D721Med (cell line): ENCODE data around the gene NF2.

Experiments used
- DNase-seq: peaks from one replicate; pipeline ENCODE4 v3.0.0; 2011; ENCODE audit warnings: low spot score; ENCODE audit not compliant: insufficient read length
- FAIRE-seq: peaks from 2 replicates; lab custom pipeline; 2011; peaks lifted over from hg19 to GRCh38; lab: Jason Lieb, UNC
- TF ChIP-seq, protein P1 (sequence below): IDR thresholded peaks from 2 replicates; pipeline ENCODE4 v1.5.1; 2012; ENCODE audit warnings: mild to moderate bottlenecking, control low read depth; ENCODE audit not compliant: insufficient read depth; ENCODE audit errors: missing control alignments

Gene NF2

DNA sequence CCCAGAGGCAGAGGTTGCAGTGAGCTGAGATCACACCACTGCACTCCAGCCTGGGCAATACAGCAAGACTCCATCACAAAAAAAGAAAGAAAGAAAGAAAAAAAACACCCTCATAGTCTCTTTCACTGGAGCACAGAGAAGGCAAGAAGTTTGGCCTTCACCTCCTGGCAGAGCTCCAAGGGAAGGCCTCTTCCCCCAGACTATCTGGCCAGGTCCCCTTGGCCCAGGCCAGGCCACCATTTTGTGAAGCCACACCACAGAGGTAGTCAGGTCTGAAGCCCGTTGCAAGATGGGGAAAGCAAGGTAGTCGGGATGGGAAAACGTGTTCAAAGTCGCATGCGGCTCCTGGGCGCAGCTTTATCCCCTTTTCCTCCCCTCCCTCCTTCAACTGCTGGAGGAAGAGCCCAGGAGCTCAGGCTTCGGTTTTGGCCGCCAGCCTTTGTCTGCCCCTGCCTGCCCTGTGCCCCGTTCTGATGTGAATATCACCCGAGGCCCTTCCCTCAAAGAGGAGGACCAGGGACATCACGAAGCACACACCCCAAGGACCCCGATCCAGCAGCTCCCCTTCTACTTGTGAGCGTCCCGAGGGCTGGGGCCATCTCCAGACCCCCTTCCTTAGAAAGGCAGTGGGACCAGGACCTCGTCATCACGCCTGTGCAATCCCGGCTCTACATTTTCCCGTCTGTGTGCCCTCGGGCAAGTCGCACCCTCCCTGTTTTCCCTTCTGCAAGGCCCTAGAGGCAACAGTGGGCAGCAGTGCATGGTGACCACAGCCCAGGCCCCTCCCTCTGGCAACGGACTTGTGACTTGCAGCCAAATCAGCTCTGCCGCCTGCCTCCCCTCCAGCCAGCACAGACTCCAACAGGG, 134.1 kb downstream of the NF2 start:
- FAIRE-seq (no peak), DNase-seq (no peak)
- TF ChIP-seq, protein P1, sequence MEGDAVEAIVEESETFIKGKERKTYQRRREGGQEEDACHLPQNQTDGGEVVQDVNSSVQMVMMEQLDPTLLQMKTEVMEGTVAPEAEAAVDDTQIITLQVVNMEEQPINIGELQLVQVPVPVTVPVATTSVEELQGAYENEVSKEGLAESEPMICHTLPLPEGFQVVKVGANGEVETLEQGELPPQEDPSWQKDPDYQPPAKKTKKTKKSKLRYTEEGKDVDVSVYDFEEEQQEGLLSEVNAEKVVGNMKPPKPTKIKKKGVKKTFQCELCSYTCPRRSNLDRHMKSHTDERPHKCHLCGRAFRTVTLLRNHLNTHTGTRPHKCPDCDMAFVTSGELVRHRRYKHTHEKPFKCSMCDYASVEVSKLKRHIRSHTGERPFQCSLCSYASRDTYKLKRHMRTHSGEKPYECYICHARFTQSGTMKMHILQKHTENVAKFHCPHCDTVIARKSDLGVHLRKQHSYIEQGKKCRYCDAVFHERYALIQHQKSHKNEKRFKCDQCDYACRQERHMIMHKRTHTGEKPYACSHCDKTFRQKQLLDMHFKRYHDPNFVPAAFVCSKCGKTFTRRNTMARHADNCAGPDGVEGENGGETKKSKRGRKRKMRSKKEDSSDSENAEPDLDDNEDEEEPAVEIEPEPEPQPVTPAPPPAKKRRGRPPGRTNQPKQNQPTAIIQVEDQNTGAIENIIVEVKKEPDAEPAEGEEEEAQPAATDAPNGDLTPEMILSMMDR, result no peak

DNA sequence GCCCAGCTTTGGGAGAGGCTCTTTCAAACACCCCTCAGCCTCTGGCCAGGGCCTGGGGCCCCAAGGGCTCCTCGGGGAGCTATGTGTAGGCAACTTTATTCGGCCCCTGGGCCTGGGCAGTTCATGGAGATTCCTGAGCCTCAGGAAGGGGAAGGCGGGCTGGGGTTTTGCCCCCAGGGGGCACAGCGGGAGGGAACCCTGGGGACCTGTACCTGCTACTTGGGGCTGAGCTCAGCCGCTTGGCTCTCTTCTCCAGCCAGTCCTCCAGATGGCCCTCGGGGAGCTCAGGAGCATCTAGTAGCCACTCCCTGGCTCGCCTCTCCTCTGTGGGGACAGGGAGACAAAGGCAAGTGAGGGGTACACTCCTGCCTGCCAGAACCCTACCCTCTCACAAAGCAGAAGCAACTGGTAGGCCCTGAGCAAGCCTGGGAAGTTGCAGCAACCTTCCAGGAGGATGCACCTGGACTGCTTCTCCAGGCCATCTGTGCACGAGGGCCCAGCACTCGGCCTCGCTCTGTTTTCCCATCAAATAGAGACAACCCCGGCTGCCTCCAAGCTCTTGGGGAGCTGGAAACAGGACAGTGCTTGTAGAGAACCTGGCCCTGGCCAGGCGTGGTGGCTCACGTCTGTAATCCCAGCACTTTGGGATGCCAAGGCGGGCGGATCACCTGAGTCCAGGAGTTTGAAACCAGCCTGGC, 134.8 kb downstream of the NF2 start:
- DNase-seq (no peak), FAIRE-seq (no peak)
- TF ChIP-seq, protein P1, result no peak

DNA sequence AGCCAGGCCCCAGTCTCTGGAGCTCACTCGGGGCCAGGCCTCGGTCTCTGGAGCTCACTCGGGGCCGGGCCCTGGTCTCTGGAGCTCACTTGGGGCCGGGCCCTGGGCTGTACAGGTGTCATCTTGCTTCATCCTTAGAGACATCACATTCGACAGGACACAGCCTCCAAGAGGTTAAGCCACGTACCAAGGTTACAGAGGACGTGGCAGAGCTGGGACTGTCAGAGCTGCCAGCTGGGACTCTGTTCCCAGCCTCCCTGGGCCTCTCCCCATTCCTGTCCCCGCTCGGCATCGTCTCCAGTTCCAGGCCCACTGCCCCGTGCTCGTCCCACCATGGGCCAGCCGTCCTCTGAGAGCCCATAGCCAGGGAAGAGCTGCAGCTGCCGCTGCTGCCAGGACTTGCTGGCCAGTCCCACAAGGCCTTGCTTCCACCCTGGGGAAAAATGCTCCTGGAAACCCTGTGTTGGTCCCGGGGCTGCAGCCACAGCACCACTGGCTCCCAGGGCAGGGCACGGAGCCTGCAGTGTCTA, 136.0 kb downstream of the NF2 start:
- no peak for FAIRE-seq
- DNase-seq, result no peak
- TF ChIP-seq, protein P1, result no peak

DNA sequence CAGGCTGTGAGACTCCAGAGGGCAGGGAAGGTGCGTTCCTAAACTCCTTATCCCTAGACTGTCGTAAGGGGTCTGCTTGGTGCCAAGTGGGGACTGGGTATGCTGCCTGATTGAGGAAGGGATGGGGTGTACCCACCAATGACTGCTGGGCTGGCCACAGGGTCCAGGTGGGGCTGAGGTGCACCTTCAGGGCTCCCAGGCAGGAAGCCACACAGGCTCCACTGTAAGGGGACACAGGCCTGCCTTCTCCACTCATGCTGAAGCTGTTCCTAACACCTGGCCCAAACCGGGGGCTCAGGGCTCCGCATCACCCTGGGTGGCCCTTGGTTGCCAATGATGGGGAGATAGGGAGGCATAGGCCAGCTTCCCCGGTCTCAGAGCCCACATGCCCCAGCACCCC, 136.8 kb downstream of the NF2 start:
- FAIRE-seq, result no peak
- TF ChIP-seq, protein P1, result no peak
- no peak for DNase-seq

DNA sequence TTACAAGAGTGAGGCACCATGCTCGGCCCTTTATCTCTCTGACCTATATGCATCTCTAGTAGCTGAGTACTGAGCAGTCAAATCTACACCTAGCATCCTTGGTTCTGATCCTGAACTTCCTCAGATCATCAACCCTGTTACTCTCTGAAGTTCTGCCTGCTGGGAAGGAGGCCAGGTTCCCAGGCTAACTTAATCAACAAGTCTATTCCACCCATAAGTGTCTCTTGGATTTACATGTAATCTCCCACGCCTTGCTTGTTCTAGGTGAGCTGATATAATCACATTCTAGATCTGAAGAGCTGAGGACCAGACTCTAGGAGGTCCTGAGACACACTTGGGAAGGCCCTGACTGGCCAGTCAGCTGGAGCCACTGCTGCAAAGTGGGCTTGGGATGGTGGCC, 138.5 kb downstream of the NF2 start:
- TF ChIP-seq, protein P1, result no peak
- FAIRE-seq, result no peak

DNA sequence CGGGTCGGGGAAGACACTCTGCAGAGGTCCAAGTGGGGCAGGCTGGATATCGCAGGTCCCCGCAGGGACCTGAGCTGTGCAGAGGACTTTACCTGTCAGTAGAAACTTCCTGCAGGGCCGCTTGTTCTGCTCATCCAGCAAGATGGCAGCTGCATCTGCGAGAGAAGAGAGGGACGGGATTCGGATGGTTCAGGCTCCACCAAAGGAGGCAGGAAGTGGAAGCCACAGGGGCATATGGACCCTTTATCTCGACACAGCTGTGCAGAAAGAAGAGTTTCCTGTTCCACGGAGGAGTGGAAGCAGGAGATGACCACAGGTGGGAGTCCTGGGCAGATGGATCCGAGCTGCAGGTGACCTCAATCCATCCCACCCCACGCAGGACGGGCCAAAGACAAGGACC, 138.9 kb downstream of the NF2 start:
- TF ChIP-seq, protein P1, result no peak
- no peak for DNase-seq
- FAIRE-seq, result no peak

More for the DNA sequence above, 138.5 kb downstream of the NF2 start:
- no peak for DNase-seq
